OCI-LY3 (cell line): ENCODE data around the gene CLIC6.

Source experiments
- H2AFZ ChIP-seq: fragments of 200-600, 300-600 bp; shearing (Covaris generic); 2 replicates; pipeline ENCODE4 v1.6.0; 2014; ENCODE audit warnings: antibody characterized with exemption, low read depth, low read length
- H3K27ac ChIP-seq: fragments of 200-600, 300-600 bp; sonication (generic); 2 replicates; pipeline ENCODE4 v1.5.1; 2014; ENCODE audit warnings: mild to moderate bottlenecking, low read length, moderate library complexity, mixed read lengths
- H3K27me3 ChIP-seq: fragments of 200-600, 300-600 bp; sonication (generic); 2 replicates; pipeline ENCODE4 v1.6.1; 2014; ENCODE audit warnings: low read depth, low read length, mixed read lengths
- H3K36me3 ChIP-seq: fragments of 200-600, 300-600 bp; sonication (generic); replicated peaks from 2 replicates; pipeline ENCODE3; 2014; ENCODE audit warnings: low read depth, low read length, mixed read lengths
- H3K4me1 ChIP-seq: fragments of 300-600, 200-600 bp; sonication (generic); 2 replicates; pipeline ENCODE4 v1.6.1; 2014; ENCODE audit warnings: low read length, mixed read lengths
- H3K4me2 ChIP-seq: fragments of 200-600, 300-600 bp; sonication (generic); 2 replicates; pipeline ENCODE4 v1.6.1; 2014; ENCODE audit warnings: low read length, mixed read lengths
- H3K4me3 ChIP-seq: fragments of 300-600, 200-600 bp; sonication (generic); 2 replicates; pipeline ENCODE4 v1.5.1; 2014; ENCODE audit warnings: antibody characterized with exemption, mild to moderate bottlenecking, low read length, moderate library complexity
- H3K79me2 ChIP-seq: fragments of 300-600, 200-600 bp; shearing (Covaris generic); 2 replicates; pipeline ENCODE4 v1.6.1; 2014; ENCODE audit warnings: mild to moderate bottlenecking, low read length, mixed read lengths
- H3K9ac ChIP-seq: fragments of 300-600, 200-600 bp; shearing (Covaris generic); 2 replicates; pipeline ENCODE4 v1.6.0; 2014; ENCODE audit warnings: mild to moderate bottlenecking, low read length, moderate library complexity
- H3K9me3 ChIP-seq: fragments of 200-600, 300-600 bp; shearing (Covaris generic); 2 replicates; pipeline ENCODE4 v1.6.1; 2014; ENCODE audit warnings: low read length, mixed read lengths; ENCODE audit not compliant: insufficient read depth
- H4K20me1 ChIP-seq: fragments of 200-600, 300-600 bp; sonication (generic); 2 replicates; pipeline ENCODE4 v1.6.1; 2016; ENCODE audit warnings: low read length, mixed read lengths; ENCODE audit not compliant: insufficient read depth
- CTCF ChIP-seq: fragments of 200-600, 300-600 bp; sonication (generic); IDR thresholded peaks from 2 replicates; pipeline ENCODE4 v1.5.1; 2014; ENCODE audit warnings: antibody characterized with exemption, low read length, low read depth
- EZH2phosphoT487 ChIP-seq: fragments of 200-600 bp; shearing (Covaris generic); IDR thresholded peaks from 2 replicates; pipeline ENCODE4 v1.6.1; 2018; ENCODE audit warnings: antibody characterized with exemption, mixed run types, low read depth

Gene CLIC6

GRCh38 chr21:34706337-34706736, 37.5 kb downstream of the CLIC6 start:
- TF ChIP-seq CTCF (no peak), EZH2phosphoT487 (no peak)
- Histone ChIP-seq H3K4me2 (no peak overlapping the region), H3K27me3 (no peaks in the 10 kb centered on the region), H3K9ac (no peak overlapping the region), H3K79me2 (no peaks in the 10 kb centered on the region), H4K20me1 (no peaks in the 10 kb centered on the region), H3K9me3 (no peaks in the 10 kb centered on the region), H3K36me3 (no peaks in the 10 kb centered on the region), H3K4me3 (no peak overlapping the region), H3K27ac (no peak overlapping the region), H2AFZ (no peak overlapping the region), H3K4me1 (peaks cover 14% of the 10 kb centered on the region)

DNA sequence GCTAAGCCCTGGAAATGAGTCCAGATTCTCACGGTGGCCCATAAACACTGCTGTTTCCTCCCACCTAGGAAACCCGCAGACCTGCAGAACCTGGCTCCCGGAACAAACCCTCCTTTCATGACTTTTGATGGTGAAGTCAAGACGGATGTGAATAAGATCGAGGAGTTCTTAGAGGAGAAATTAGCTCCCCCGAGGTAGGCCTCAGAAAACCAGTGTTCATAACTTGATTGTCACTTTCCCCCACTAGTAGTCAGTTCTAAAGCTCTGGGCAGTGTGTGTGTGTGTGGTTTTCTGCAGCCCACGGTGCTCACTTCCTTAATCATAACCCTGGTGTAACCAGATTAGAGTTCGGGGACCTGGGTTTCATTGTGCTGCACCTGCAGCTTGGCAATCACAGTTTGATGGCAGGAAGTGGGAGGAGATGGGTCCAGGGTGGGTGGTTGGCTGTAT, 39.1 kb downstream of the CLIC6 start:
- H3K27ac ChIP-seq: peak overlapping the region; percentile 29; the same call in 1 of the 2 replicates
- TF ChIP-seq CTCF (no peak), EZH2phosphoT487 (no peak)
- peak overlapping the region; percentile 58 for H3K4me2 ChIP-seq
- H3K9ac ChIP-seq: peak overlapping the region; percentile 17; the same call in 1 of the 2 replicates
- peak overlapping the region; percentile 32 for H3K4me3 ChIP-seq
- H3K79me2 ChIP-seq: no peaks in the 10 kb centered on the region
- H3K9me3 ChIP-seq: no peaks in the 10 kb centered on the region
- H3K36me3 ChIP-seq: no peaks in the 10 kb centered on the region
- peak overlapping the region; percentile 58 for H2AFZ ChIP-seq
- peaks cover 14% of the 10 kb centered on the region for H3K4me1 ChIP-seq
- no peaks in the 10 kb centered on the region for H3K27me3 ChIP-seq
- H4K20me1 ChIP-seq: no peaks in the 10 kb centered on the region

DNA sequence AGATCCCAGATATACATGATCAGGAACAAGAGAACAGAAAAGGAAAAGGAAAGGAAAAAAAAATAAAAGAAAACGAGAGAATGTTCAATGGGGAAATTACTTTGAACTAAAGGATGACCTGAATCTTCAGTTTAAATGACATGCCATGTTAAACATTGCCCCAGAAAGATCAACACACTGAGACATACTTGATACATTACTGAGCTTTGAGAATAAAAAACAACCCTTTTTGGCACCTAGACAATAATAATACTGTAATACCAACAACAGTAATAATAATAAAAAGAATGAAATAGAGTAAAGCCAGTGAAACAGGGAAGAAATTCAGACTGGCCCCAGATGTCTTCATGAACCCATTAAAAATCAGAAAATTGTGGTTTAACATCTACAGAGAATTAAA, 44.8 kb downstream of the CLIC6 start:
- Histone ChIP-seq H2AFZ (no peak overlapping the region), H3K27ac (no peak overlapping the region), H3K4me2 (no peak overlapping the region), H3K4me1 (peaks cover 30% of the 10 kb centered on the region), H4K20me1 (no peaks in the 10 kb centered on the region), H3K4me3 (no peak overlapping the region), H3K36me3 (no peaks in the 10 kb centered on the region), H3K79me2 (no peaks in the 10 kb centered on the region), H3K27me3 (no peaks in the 10 kb centered on the region), H3K9ac (no peak overlapping the region), H3K9me3 (no peaks in the 10 kb centered on the region)
- TF ChIP-seq EZH2phosphoT487: no peak
- no peak for TF ChIP-seq CTCF

DNA sequence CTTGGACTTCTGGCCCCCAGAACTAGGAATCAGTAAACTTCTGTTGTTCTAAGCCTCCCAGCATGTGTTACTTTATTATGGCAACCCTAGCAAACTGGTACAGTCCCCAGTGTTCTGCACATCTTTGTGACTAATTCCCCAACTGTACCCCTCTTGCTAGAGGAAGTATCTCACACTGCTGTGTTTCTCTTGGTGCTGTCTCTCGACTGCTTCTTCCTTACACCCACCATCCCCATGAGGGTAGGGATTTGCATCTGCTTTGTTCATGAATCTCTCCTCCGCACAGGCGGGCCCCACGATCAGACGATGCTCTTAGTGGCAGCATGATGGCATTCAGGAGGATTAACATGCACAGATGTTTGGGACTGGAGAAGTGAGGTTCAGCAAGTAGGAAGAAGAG, 46.7 kb downstream of the CLIC6 start:
- H3K9me3 ChIP-seq: no peaks in the 10 kb centered on the region
- peak overlapping the region; percentile 41 for H3K4me3 ChIP-seq
- H2AFZ ChIP-seq: no peak overlapping the region; the same call in 1 of the 2 replicates
- peak overlapping the region; percentile 63 for H3K27ac ChIP-seq
- peak overlapping the region; percentile 74 for H3K4me2 ChIP-seq
- H3K79me2 ChIP-seq: no peaks in the 10 kb centered on the region
- TF ChIP-seq EZH2phosphoT487 (no peak), CTCF (no peak)
- peaks cover 30% of the 10 kb centered on the region for H3K4me1 ChIP-seq
- no peaks in the 10 kb centered on the region for H3K36me3 ChIP-seq
- no peaks in the 10 kb centered on the region for H4K20me1 ChIP-seq
- no peaks in the 10 kb centered on the region for H3K27me3 ChIP-seq
- H3K9ac ChIP-seq: no peak overlapping the region
